ENCODE results near the gene GRIN3A. TPM values are rescaled to one million over a fixed set of nuclear protein-coding genes. Genes with fewer than 3 reads are reported as not detected.
A peak's percentile ranks its signal among the peaks of the same experiment; 100 is the strongest.

Gene GRIN3A
- total RNA-seq, 1 donor from 2014 or later = 8.7 TPM

DNA sequence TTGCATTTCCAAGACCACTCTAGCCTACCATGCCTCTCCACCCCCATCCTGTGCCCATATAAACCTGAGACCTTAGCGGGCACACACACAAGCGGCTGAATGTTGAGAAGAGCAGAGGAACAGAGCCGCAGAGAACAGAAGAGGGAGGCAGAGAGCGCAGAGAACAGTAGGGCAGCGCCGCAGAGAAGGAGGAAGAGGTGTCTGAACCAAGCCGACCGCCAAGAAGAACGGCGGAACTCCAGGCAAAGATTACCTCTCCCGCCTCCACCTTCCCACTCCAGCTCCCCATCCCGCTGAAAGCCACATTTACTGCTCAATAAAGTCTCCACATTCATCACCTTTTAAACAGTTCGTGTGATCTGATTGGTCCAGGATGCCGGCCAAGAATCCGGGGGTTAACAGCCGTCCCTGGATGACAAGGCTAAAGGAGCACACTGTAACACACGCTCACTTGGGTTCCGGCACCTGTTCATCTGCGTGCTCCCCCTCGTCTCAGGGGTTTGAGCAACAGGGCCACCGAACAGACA, 33.2 kb downstream of the GRIN3A start:
- DNase-seq (ENCODE audit: low spot score) = peak; percentile 40

DNA sequence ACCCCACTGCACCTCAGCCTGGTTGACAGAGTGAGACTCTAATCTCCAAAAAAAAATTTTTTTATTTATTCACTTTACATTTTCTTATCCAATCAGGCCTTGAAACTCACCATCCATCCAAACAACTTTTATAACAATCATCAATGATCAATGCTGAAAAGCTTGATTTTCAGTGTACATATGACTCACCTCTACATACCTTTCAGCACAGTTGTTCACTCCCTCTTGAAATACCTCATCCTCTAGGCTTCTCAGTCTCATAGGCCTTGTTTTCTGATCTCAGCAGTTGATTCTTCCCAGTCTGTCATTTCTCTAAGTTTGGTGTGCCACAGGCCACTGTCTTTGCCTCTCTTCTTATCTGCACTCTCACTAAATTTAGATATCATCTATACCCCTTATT, 36.2 kb downstream of the GRIN3A start:
- DNase-seq (ENCODE audit: low spot score) = no peak

GRCh38 chr9:101693546-101694336, 44.7 kb downstream of the GRIN3A start:
- no peak for DNase-seq (ENCODE audit: low spot score)

GRCh38 chr9:101691657-101692056, 46.8 kb downstream of the GRIN3A start:
- no peak for DNase-seq (ENCODE audit: low spot score)

GRCh38 chr9:101689039-101689438, 49.4 kb downstream of the GRIN3A start:
- no peak for DNase-seq (ENCODE audit: low spot score)

DNA sequence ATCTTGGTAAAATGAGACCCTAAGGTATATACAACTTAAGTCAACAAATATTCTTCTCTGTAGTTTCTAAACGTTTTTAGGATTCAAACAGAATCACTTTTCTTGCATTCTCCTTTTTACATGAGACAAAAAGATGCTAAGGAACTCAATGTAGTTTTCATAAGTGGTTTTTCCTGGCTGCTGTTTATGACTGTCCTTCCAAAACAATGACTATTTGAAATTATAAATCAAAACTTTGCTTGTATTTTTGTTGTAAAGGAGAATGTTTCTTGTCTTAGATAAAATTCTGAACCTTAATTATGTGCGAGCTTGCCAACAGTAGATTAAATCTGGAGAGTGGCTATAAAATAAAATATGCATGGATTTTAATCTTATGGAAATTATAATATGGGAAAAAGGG, 53.8 kb downstream of the GRIN3A start:
- no peak for DNase-seq (ENCODE audit: low spot score)

DNA sequence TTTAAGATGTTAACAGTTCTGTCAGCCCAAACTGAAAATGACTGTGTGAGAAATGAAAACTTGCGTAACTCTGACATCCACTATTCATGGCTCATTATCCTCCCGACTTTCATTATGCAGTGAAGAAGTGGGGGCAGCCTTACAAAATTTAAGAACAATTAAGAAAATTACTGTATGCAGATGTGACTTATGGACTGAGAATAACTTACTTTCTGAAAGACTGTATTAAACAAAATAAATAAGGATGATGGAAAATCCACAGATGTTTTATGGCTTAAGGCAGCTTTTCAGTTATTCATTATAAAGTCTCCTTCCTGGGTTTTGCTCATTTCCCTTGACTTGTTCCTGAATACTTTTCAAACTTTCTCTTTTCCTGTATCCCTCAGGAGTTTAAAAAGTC, 55.2 kb downstream of the GRIN3A start:
- DNase-seq (ENCODE audit: low spot score) = no peak

- DNase-seq (ENCODE audit: low spot score) = peak; percentile 78
These were observed 60.6 kb downstream of the GRIN3A start for GRCh38 chr9:101677861-101678260.

DNA sequence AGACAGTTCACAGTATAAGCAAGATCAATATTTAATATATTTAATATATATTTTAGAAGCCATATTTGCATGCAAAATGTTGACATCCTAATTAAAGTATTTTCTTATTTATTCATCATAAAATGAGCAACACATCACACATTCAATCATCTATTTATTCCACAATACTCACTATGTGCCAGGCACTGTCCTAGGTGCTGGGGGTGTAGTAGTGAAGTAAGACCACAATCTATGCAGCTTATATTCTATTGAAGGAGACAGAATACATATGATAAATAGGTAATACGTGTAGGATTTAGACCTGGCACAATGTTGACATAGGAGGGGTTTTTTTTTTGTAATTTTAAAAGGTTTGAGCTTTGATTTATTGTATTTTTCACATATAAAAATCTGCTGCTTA, 63.1 kb downstream of the GRIN3A start:
- DNase-seq (ENCODE audit: low spot score) = no peak

DNA sequence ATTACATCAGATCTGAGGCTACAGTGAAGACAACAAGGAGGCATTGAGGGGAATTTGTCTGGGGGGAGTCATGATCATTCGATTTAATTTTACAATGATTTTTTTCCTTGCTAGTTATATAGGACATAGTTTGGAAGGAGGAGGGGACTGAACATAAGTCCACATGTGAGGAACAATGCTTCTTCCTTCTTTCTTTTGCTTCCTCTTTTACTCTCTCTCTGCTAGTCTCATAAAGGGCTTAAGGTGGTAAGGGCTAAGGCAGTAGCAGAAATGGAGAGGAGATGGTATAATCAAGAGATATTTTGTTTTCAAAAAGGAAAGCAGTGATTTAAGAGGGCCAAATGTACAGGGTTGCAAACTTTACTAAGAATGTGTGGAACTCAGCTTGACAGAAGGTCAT, 64.3 kb downstream of the GRIN3A start:
- no peak for DNase-seq (ENCODE audit: low spot score)

DNA sequence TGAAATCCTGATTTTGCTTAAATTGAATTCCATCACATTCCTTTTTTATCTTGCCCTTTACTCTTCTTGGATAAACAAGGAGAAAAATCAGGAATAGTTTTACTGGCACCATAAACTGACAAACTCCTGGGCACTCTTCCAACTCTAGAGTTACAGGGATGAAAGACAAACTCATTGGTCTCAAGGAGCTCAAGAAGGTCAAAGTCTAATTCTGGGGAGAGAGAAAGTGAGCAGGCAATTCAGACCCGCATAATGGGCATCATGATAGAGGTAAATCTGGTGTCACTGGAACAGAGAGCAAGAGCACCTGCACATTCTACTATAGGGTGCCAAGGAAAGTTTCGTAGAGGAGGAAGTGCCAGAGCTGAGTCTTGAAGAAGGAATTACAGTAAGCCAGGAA, 64.8 kb downstream of the GRIN3A start:
- peak; percentile 43 for DNase-seq (ENCODE audit: low spot score)

DNA sequence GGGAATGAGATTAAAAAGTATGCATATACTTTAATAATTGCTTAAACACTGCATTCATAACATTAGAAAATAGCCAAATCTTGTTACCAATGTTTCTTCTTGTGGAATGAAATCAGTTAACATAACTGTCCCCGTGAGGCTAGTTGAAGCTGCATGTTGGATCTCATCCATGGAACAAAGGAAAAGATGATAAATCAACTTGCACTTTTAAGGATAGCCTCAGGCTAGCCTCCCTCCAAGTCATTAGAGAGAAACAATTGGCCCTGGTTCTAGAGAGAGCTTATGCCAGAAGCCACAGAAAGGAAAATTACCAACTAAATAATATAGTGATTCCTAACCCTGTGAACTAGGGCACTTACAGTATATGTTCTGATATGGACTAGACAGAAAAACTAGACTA, 66.9 kb downstream of the GRIN3A start:
- DNase-seq (ENCODE audit: low spot score) = no peak

DNA sequence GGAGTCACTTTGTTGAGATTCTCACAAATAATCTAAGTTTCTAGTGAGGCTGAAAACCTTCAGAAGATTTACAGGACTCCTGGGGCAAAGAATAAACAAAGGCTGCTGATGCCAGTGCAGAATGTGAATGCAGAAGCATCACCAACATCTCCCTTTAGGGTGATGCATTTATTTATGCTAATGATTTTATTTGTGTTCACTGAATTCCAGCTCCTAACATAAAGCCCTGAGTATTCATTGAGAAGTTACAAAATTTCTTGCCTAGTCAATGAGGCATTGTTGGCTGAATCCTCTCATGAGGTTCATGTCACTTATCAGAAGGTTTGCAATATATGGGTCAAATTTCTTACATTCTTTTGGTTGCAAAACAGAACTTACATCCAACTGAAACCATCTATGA, 70.0 kb downstream of the GRIN3A start:
- DNase-seq (ENCODE audit: low spot score) = no peak

GRCh38 chr9:101664453-101664852, 74.0 kb downstream of the GRIN3A start:
- DNase-seq (ENCODE audit: low spot score) = no peak

DNA sequence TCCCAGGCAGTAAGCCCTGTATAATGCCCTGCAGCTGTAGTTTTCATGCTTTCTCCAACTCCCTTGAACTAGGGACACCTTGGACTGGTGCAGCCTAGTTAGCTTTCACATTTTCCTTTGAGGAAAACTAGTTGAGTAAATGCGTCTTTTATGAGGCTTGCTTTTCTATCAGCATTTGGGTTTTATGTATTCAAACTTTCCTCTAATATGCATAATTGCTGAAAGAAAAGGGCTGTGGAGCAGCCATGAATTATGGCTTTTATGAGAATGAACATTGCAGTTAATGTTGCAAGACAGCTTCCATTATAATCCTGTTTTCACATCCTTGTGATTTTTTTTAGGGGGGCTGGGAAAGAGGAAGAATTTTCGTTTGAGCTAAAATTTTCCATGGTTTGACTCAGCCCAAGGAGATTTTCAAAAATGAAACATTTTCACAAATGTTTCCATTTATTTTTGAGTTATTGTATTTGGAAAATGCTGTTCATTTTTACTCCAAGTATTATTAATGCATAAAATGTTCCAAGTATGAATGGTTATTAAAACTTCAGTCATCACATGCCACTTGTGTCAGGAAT, 85.8 kb downstream of the GRIN3A start:
- peak; percentile 13 for DNase-seq (ENCODE audit: low spot score)

DNA sequence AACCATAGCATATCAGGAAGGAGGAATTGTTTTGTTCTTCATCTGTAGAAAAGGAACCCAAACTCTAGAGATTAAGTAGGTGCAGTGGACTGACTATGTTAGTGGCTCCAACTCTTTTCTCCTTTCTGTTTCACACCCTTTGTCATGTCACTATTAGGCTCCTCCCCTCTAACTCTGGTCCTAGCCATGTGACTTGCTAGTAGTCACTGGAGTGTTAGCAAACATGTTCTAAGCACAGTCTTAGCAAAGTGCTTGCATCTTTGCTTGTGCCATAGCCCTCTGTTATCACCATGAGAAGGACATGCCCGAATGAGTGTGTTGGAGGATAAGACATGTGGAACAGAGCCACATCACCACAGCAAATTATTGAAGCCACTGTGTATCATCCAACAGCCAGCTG, 88.3 kb downstream of the GRIN3A start:
- no peak for DNase-seq (ENCODE audit: low spot score)

DNA sequence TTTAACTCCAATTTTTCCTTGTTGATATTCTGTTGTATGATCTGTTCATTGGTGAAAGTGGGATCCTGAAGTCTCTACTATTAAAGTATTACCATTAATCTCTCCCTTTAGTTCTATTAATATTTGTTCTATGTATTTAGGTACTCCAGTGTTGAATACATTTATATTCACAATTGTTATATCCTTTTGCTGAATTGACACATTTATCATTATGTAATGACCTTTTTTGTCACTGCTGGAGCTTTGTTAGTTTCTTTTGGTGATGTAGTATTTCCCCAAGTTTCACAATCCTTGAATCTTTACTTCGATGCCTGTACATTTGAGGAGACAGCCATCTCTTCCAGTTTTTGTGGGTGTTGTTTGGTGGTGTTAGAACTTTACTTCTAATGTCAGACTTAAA, 90.0 kb downstream of the GRIN3A start:
- no peak for DNase-seq (ENCODE audit: low spot score)

GRCh38 chr9:101639785-101640665, 98.4 kb downstream of the GRIN3A start:
- DNase-seq (ENCODE audit: low spot score) = peak; percentile 21

DNA sequence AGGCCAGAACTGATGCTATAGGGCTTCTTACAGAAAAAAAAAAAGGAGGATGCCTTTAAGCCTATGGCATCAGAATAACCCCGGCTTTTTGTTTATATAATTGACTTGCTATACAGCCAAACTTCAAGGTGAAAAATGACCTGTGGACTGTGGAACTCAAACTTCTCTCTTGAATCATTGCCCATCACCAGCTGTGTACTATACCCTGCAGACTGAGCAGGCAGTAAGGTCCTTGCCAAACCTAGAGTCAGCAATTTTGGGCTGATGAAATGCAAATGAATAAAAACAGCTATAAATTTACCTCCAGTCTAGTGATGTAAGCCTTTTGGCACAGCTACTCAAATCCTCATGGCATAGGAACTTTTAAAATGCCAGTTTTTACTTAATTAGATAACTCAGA, 99.1 kb downstream of the GRIN3A start:
- no peak for DNase-seq (ENCODE audit: low spot score)

GRCh38 chr9:101636247-101636646, 102.2 kb downstream of the GRIN3A start:
- DNase-seq (ENCODE audit: low spot score) = no peak

DNA sequence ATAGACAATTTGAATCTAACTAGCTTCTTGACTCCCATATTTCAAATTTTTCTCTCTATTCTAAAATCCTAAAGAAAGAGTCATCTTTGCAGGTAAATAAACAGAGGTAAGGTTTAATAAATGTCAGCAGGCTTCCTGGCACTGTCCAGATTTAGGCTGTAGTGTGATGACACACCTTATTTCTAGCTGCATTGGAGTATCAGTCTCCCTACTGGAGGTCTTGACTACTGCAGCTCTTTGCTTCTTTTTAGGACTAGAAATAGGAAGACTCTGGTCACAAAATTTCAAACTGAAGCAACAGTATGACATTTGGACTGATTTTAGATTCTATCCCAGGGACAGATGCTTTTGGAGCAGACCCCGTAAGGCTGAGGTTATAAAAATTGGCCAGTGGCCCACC, 103.0 kb downstream of the GRIN3A start:
- DNase-seq (ENCODE audit: low spot score) = no peak

GRCh38 chr9:101634741-101635409, 103.6 kb downstream of the GRIN3A start:
- DNase-seq (ENCODE audit: low spot score) = no peak

Measured in umbilical cord (tissue), 2 donors.